Activated naive CD8-positive, alpha-beta T cell (primary cell): ENCODE data around the gene ACAA2.
"Not testable (repeated sequence)": the region's sequence is repeated elsewhere in the genome, so short reads cannot be mapped to it uniquely, and the experiment has no call there.

Experiments
- H3K27ac Mint-ChIP-seq: one replicate; pipeline ENCODE4 v1.8.0; 2021; ENCODE audit warnings: mixed read lengths
- H3K27me3 Mint-ChIP-seq: one replicate; pipeline ENCODE4 v1.8.0; 2021; ENCODE audit warnings: mixed read lengths
- H3K36me3 Mint-ChIP-seq: one replicate; pipeline ENCODE4 v1.8.0; 2021; ENCODE audit warnings: mixed read lengths
- H3K4me1 Mint-ChIP-seq: one replicate; pipeline ENCODE4 v1.8.0; 2021; ENCODE audit warnings: low read depth, mixed read lengths
- H3K4me3 Mint-ChIP-seq: one replicate; pipeline ENCODE4 v1.8.0; 2021; ENCODE audit warnings: mild to moderate bottlenecking, mixed read lengths
- H3K9me3 Mint-ChIP-seq: one replicate; pipeline ENCODE4 v1.8.0; 2021; ENCODE audit warnings: low read depth, mixed read lengths

The ACAA2 gene

GRCh38 chr18:49837316-49837835, 24.0 kb upstream of the ACAA2 start:
- not testable (repeated sequence) for H3K4me3 Mint-ChIP-seq, H3K36me3 Mint-ChIP-seq, H3K9me3 Mint-ChIP-seq

GRCh38 chr18:49835405-49835804, 22.1 kb upstream of the ACAA2 start:
- Mint-ChIP-seq H3K4me1 (peaks cover 2% of the 10 kb centered on the region), H3K36me3 (no peaks in the 10 kb centered on the region), H3K4me3 (no peak overlapping the region), H3K9me3 (no peaks in the 10 kb centered on the region), H3K27ac (no peak overlapping the region), H3K27me3 (no peaks in the 10 kb centered on the region)

More at GRCh38 chr18:49837316-49837835, 24.0 kb upstream of the ACAA2 start:
- H3K4me1 Mint-ChIP-seq, H3K27ac Mint-ChIP-seq, H3K27me3 Mint-ChIP-seq: not testable (repeated sequence)

- Mint-ChIP-seq H3K27ac (no peak overlapping the region), H3K4me1 (peaks cover 2% of the 10 kb centered on the region), H3K27me3 (no peaks in the 10 kb centered on the region), H3K36me3 (no peaks in the 10 kb centered on the region), H3K9me3 (no peaks in the 10 kb centered on the region), H3K4me3 (no peak overlapping the region)
These were observed 20.9 kb upstream of the ACAA2 start for GRCh38 chr18:49834258-49834657.

- Mint-ChIP-seq H3K4me1 (peaks cover 2% of the 10 kb centered on the region), H3K27ac (no peak overlapping the region), H3K36me3 (no peaks in the 10 kb centered on the region), H3K9me3 (no peaks in the 10 kb centered on the region), H3K27me3 (no peaks in the 10 kb centered on the region), H3K4me3 (no peak overlapping the region)
These were observed 20.5 kb upstream of the ACAA2 start for GRCh38 chr18:49833814-49834213.

GRCh38 chr18:49832221-49832647, 18.9 kb upstream of the ACAA2 start:
- no peaks in the 10 kb centered on the region for H3K27me3 Mint-ChIP-seq
- H3K4me3 Mint-ChIP-seq, result no peak overlapping the region
- H3K36me3 Mint-ChIP-seq, result peaks cover 6% of the 10 kb centered on the region
- no peaks in the 10 kb centered on the region for H3K4me1 Mint-ChIP-seq
- no peaks in the 10 kb centered on the region for H3K9me3 Mint-ChIP-seq
- no peak overlapping the region for H3K27ac Mint-ChIP-seq

- no peaks in the 10 kb centered on the region for H3K27me3 Mint-ChIP-seq
- H3K36me3 Mint-ChIP-seq, result peaks cover 12% of the 10 kb centered on the region
- peaks cover under 1% of the 10 kb centered on the region for H3K4me1 Mint-ChIP-seq
- no peak overlapping the region for H3K27ac Mint-ChIP-seq
- no peaks in the 10 kb centered on the region for H3K9me3 Mint-ChIP-seq
- no peak overlapping the region for H3K4me3 Mint-ChIP-seq
These were observed 14.7 kb upstream of the ACAA2 start for GRCh38 chr18:49827996-49828395.

- peaks cover 7% of the 10 kb centered on the region for H3K36me3 Mint-ChIP-seq
- H3K27me3 Mint-ChIP-seq, result no peaks in the 10 kb centered on the region
- peak overlapping the region; percentile 22 for H3K4me3 Mint-ChIP-seq
- H3K4me1 Mint-ChIP-seq, result peaks cover 62% of the 10 kb centered on the region
- peak overlapping the region; percentile 67 for H3K27ac Mint-ChIP-seq
- no peaks in the 10 kb centered on the region for H3K9me3 Mint-ChIP-seq
These were observed 6.7 kb upstream of the ACAA2 start for GRCh38 chr18:49819823-49820671.

- Mint-ChIP-seq H3K4me3 (peak overlapping the region; percentile 22), H3K27me3 (no peaks in the 10 kb centered on the region), H3K36me3 (peaks cover 5% of the 10 kb centered on the region), H3K27ac (peak overlapping the region; percentile 67), H3K4me1 (peaks cover 67% of the 10 kb centered on the region), H3K9me3 (no peaks in the 10 kb centered on the region)
These were observed 5.8 kb upstream of the ACAA2 start for GRCh38 chr18:49819071-49819662.

- Mint-ChIP-seq H3K9me3 (no peaks in the 10 kb centered on the region), H3K27ac (peak overlapping the region; percentile 35), H3K36me3 (peaks cover 5% of the 10 kb centered on the region), H3K4me1 (peaks cover 68% of the 10 kb centered on the region), H3K4me3 (peak overlapping the region; percentile 11), H3K27me3 (no peaks in the 10 kb centered on the region)
These were observed 4.6 kb upstream of the ACAA2 start for GRCh38 chr18:49817947-49818346.

GRCh38 chr18:49815927-49816326, 2.6 kb upstream of the ACAA2 start:
- Mint-ChIP-seq H3K36me3 (peaks cover 3% of the 10 kb centered on the region), H3K27me3 (no peaks in the 10 kb centered on the region), H3K4me3 (peak overlapping the region; percentile 68), H3K9me3 (no peaks in the 10 kb centered on the region), H3K4me1 (peaks cover 73% of the 10 kb centered on the region), H3K27ac (no peak overlapping the region)

GRCh38 chr18:49814147-49814499, 790 bp upstream of the ACAA2 start:
- Mint-ChIP-seq H3K27ac (peak overlapping the region; percentile 97), H3K4me1 (peaks cover 56% of the 10 kb centered on the region), H3K4me3 (peak overlapping the region; percentile 98), H3K36me3 (peaks cover 14% of the 10 kb centered on the region), H3K9me3 (peaks cover 12% of the 10 kb centered on the region), H3K27me3 (no peaks in the 10 kb centered on the region)

- H3K27ac Mint-ChIP-seq, result peak overlapping the region; percentile 97
- no peaks in the 10 kb centered on the region for H3K27me3 Mint-ChIP-seq
- peaks cover 12% of the 10 kb centered on the region for H3K9me3 Mint-ChIP-seq
- H3K36me3 Mint-ChIP-seq, result peaks cover 19% of the 10 kb centered on the region
- peak overlapping the region; percentile 98 for H3K4me3 Mint-ChIP-seq
- H3K4me1 Mint-ChIP-seq, result peaks cover 48% of the 10 kb centered on the region
These were observed 339 bp downstream of the ACAA2 start for GRCh38 chr18:49813069-49813318.

GRCh38 chr18:49812286-49813068, 856 bp downstream of the ACAA2 start:
- peaks cover 17% of the 10 kb centered on the region for H3K36me3 Mint-ChIP-seq

GRCh38 chr18:49811151-49811938, 2.0 kb downstream of the ACAA2 start:
- Mint-ChIP-seq H3K4me1 (peaks cover 41% of the 10 kb centered on the region), H3K4me3 (peak overlapping the region; percentile 98), H3K9me3 (peaks cover 12% of the 10 kb centered on the region), H3K27me3 (no peaks in the 10 kb centered on the region), H3K36me3 (peaks cover 17% of the 10 kb centered on the region), H3K27ac (no peak overlapping the region)

More at GRCh38 chr18:49812286-49813068, 856 bp downstream of the ACAA2 start:
- Mint-ChIP-seq H3K27ac (peak overlapping the region; percentile 97), H3K9me3 (peaks cover 12% of the 10 kb centered on the region), H3K4me3 (peak overlapping the region; percentile 98), H3K27me3 (no peaks in the 10 kb centered on the region), H3K4me1 (peaks cover 43% of the 10 kb centered on the region)
